Measurements from ENCODE around the gene EZH1.

EZH1 gene

DNA sequence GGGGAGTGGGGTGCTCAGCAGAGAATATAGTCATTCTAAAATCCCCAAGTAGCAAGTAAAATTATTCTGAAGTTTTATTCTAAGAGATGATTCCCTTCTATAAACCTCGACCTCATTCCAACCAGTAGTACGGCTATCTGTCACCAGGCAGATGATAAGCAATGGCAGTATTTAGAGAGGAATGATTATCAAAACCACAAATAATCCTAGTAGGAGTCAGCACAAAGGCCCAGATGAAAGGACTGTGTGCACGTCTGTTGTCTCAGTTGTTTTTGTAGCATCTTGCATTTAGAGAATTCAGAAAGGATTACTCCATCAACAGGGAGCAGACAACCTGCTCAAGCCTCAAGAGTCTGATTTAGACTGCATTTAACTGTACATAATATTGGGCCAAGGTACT lies 21.2 kb downstream of the EZH1 start:
- Histone ChIP-seq H3K4me3 (ENCODE audit: low read depth, low read length) (no peak overlapping the region), H4K12ac (ENCODE audit: low read depth, low read length) (no peak overlapping the region), H3K27ac (ENCODE audit: low read depth, low read length) (no peak overlapping the region), H2AFZ (ENCODE audit: insufficient read depth, low read length, poor library complexity) (no peak overlapping the region), H3K4ac (ENCODE audit: low read depth, low read length) (no peak overlapping the region), H4K91ac (ENCODE audit: low read depth, low read length) (no peak overlapping the region), H3K4me1 (ENCODE audit: control insufficient read depth in 1 of 2, insufficient read depth in 2 of 2, low read length in 2 of 2) (no peaks in the 10 kb centered on the region), H3K23ac (ENCODE audit: low read length) (no peak overlapping the region), H2BK120ac (ENCODE audit: insufficient read depth, low read length, poor library complexity) (no peak overlapping the region), H2AK5ac (ENCODE audit: low read length) (no peak overlapping the region), H4K8ac (ENCODE audit: low read depth, low read length) (no peak overlapping the region), H3K79me2 (ENCODE audit: control insufficient read depth, insufficient read depth, low read length, poor library complexity) (no peaks in the 10 kb centered on the region), H3K79me1 (ENCODE audit: low read length) (no peaks in the 10 kb centered on the region), H2BK5ac (ENCODE audit: low read depth, low read length, poor library complexity) (no peak overlapping the region), H3K27me3 (ENCODE audit: insufficient read depth, low read length) (no peaks in the 10 kb centered on the region), H2BK12ac (ENCODE audit: low read length) (no peak overlapping the region), H3K18ac (ENCODE audit: low read length) (no peak overlapping the region), H3K14ac (ENCODE audit: low read length) (no peak overlapping the region), H3K9ac (ENCODE audit: low read length) (no peak overlapping the region), H3K9me3 (ENCODE audit: insufficient read depth, low read depth, low read length) (no peaks in the 10 kb centered on the region), H3K36me3 (ENCODE audit: control insufficient read depth in 1 of 2, insufficient read depth in 2 of 2, low read length in 2 of 2) (peaks cover 12 to 18% of the 10 kb centered on the region in 2 experiments), H3K4me2 (ENCODE audit: low read length) (no peak overlapping the region)
- no peak for DNase-seq
- no CpG with 5 or more reads among the region's 3 CpGs for WGBS (ENCODE audit: extremely low coverage, insufficient coverage, insufficient read length)

DNA sequence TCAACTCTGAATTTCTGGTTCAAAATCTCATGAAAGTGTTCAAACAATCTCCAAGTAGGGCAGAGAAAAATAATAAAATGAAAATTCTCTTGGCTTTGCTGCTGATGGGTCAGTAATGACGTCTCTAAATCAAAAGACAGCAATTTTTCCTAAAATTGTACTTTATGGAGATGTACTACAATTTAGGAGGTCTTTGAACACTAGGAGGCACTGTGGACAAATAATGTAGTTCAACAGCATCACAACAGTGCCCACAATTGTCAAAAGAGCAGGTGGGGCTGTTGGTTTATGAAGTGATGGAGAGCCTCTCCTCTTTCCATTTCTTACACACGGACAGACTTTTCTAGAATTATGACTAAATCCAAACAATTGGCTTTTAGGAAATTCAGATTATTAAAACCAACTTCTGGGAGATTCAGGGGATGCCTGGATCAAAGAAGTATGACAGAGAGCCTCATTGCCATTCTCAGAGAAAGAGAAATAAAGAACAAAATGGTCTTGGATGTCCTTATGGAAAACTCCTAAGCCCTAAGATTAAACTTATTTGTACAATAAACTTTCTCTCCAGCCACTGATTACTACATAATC lies 23.8 kb downstream of the EZH1 start:
- Histone ChIP-seq H3K4me1 (ENCODE audit: control insufficient read depth in 1 of 2, insufficient read depth in 2 of 2, low read length in 2 of 2) (no peaks in the 10 kb centered on the region), H3K23ac (ENCODE audit: low read length) (no peak overlapping the region), H4K8ac (ENCODE audit: low read depth, low read length) (no peak overlapping the region), H3K18ac (ENCODE audit: low read length) (no peak overlapping the region), H3K4me3 (ENCODE audit: low read depth, low read length) (no peak overlapping the region), H3K79me2 (ENCODE audit: control insufficient read depth, insufficient read depth, low read length, poor library complexity) (no peaks in the 10 kb centered on the region), H2BK120ac (ENCODE audit: insufficient read depth, low read length, poor library complexity) (no peak overlapping the region), H2BK5ac (ENCODE audit: low read depth, low read length, poor library complexity) (no peak overlapping the region), H3K27ac (ENCODE audit: low read depth, low read length) (no peak overlapping the region), H4K12ac (ENCODE audit: low read depth, low read length) (no peak overlapping the region), H3K14ac (ENCODE audit: low read length) (no peak overlapping the region), H2BK12ac (ENCODE audit: low read length) (no peak overlapping the region), H3K9me3 (ENCODE audit: insufficient read depth, low read depth, low read length) (no peaks in the 10 kb centered on the region), H4K91ac (ENCODE audit: low read depth, low read length) (no peak overlapping the region), H3K36me3 (ENCODE audit: control insufficient read depth in 1 of 2, insufficient read depth in 2 of 2, low read length in 2 of 2) (peaks cover 11 to 24% of the 10 kb centered on the region in 2 experiments), H3K79me1 (ENCODE audit: low read length) (no peaks in the 10 kb centered on the region), H2AFZ (ENCODE audit: insufficient read depth, low read length, poor library complexity) (no peak overlapping the region), H3K4ac (ENCODE audit: low read depth, low read length) (no peak overlapping the region), H3K9ac (ENCODE audit: low read length) (no peak overlapping the region), H2AK5ac (ENCODE audit: low read length) (no peak overlapping the region), H3K4me2 (ENCODE audit: low read length) (no peak overlapping the region), H3K27me3 (ENCODE audit: insufficient read depth, low read length) (no peaks in the 10 kb centered on the region)
- peak; percentile 52 to 89 for DNase-seq
- no CpG with 5 or more reads among the region's 2 CpGs for WGBS (ENCODE audit: extremely low coverage, insufficient coverage, insufficient read length)

DNA sequence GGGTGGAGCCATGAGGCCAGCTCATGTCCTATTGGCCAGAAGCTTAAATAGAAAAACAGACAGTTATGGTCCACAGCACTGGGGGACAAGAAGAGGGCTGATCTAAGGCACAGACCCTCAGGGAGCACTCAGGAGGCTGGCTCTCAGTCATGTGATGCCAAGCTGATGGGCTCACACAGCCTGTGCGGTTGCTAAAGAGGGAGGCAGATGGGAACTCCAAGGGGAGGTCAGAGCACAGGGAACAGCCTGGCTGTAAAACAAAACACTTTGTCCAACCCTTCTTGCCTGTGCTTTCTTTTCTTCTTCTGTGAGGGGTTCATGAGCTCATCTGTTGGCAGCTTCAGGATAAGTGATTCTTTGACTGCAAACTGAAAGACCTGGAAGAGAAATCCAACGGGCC lies 35.3 kb downstream of the EZH1 start:
- Histone ChIP-seq H3K27ac (ENCODE audit: low read depth, low read length) (no peak overlapping the region), H2BK12ac (ENCODE audit: low read length) (no peak overlapping the region), H3K4me2 (ENCODE audit: low read length) (no peak overlapping the region), H3K27me3 (ENCODE audit: insufficient read depth, low read length) (no peaks in the 10 kb centered on the region), H2AFZ (ENCODE audit: insufficient read depth, low read length, poor library complexity) (no peak overlapping the region), H3K36me3 (ENCODE audit: control insufficient read depth in 1 of 2, insufficient read depth in 2 of 2, low read length in 2 of 2) (peaks cover 32 to 58% of the 10 kb centered on the region in 2 experiments), H4K91ac (ENCODE audit: low read depth, low read length) (no peak overlapping the region), H3K14ac (ENCODE audit: low read length) (no peak overlapping the region), H2AK5ac (ENCODE audit: low read length) (no peak overlapping the region), H3K79me1 (ENCODE audit: low read length) (no peaks in the 10 kb centered on the region), H3K4me1 (ENCODE audit: control insufficient read depth in 1 of 2, insufficient read depth in 2 of 2, low read length in 2 of 2) (no peaks in the 10 kb centered on the region), H2BK120ac (ENCODE audit: insufficient read depth, low read length, poor library complexity) (no peak overlapping the region), H3K79me2 (ENCODE audit: control insufficient read depth, insufficient read depth, low read length, poor library complexity) (no peaks in the 10 kb centered on the region), H3K9me3 (ENCODE audit: insufficient read depth, low read depth, low read length) (no peaks in the 10 kb centered on the region), H4K12ac (ENCODE audit: low read depth, low read length) (no peak overlapping the region), H3K23ac (ENCODE audit: low read length) (no peak overlapping the region), H4K8ac (ENCODE audit: low read depth, low read length) (no peak overlapping the region), H2BK5ac (ENCODE audit: low read depth, low read length, poor library complexity) (no peak overlapping the region), H3K4me3 (ENCODE audit: low read depth, low read length) (no peak overlapping the region), H3K9ac (ENCODE audit: low read length) (no peak overlapping the region), H3K4ac (ENCODE audit: low read depth, low read length) (no peak overlapping the region), H3K18ac (ENCODE audit: low read length) (no peak overlapping the region)
- DNase-seq, result no peak
- WGBS (ENCODE audit: extremely low coverage, insufficient coverage, insufficient read length), result no CpG with 5 or more reads among the region's 2 CpGs

DNA sequence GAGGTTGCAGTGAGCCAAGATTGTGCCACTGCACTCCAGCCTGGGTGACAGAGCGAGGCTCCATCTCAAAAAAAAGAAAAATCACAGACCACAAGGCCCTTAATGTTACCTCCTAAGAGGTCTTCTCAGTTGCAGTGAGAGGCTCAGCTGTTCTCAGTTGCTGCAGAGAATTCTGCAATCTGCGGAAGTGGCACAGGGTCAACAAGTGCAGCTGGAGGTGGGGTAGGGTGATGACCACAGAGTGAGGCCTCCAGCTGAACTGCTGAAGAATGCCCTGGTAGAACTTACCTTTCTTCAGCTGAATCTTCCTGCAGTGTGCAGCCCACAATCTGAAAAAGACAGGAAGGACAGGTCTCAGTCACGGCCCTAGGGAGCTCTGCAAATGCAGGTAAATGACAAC lies 36.3 kb downstream of the EZH1 start:
- no peak overlapping the region for H3K9ac ChIP-seq (ENCODE audit: low read length)
- WGBS (ENCODE audit: extremely low coverage, insufficient coverage, insufficient read length), result no CpG with 5 or more reads among the region's 3 CpGs

More for the DNA sequence above, 36.3 kb downstream of the EZH1 start:
- Histone ChIP-seq H4K8ac (ENCODE audit: low read depth, low read length) (no peak overlapping the region), H2AFZ (ENCODE audit: insufficient read depth, low read length, poor library complexity) (no peak overlapping the region), H3K14ac (ENCODE audit: low read length) (no peak overlapping the region), H3K9me3 (ENCODE audit: insufficient read depth, low read depth, low read length) (no peaks in the 10 kb centered on the region), H3K4me3 (ENCODE audit: low read depth, low read length) (no peak overlapping the region), H3K18ac (ENCODE audit: low read length) (no peak overlapping the region), H2BK12ac (ENCODE audit: low read length) (no peak overlapping the region), H3K23ac (ENCODE audit: low read length) (no peak overlapping the region), H3K27me3 (ENCODE audit: insufficient read depth, low read length) (no peaks in the 10 kb centered on the region), H2BK5ac (ENCODE audit: low read depth, low read length, poor library complexity) (no peak overlapping the region), H2AK5ac (ENCODE audit: low read length) (no peak overlapping the region), H3K4ac (ENCODE audit: low read depth, low read length) (no peak overlapping the region), H3K36me3 (ENCODE audit: control insufficient read depth in 1 of 2, insufficient read depth in 2 of 2, low read length in 2 of 2) (peaks cover 35 to 65% of the 10 kb centered on the region in 2 experiments), H4K12ac (ENCODE audit: low read depth, low read length) (no peak overlapping the region), H4K91ac (ENCODE audit: low read depth, low read length) (no peak overlapping the region), H3K79me2 (ENCODE audit: control insufficient read depth, insufficient read depth, low read length, poor library complexity) (no peaks in the 10 kb centered on the region), H3K79me1 (ENCODE audit: low read length) (no peaks in the 10 kb centered on the region), H2BK120ac (ENCODE audit: insufficient read depth, low read length, poor library complexity) (no peak overlapping the region), H3K4me2 (ENCODE audit: low read length) (no peak overlapping the region), H3K4me1 (ENCODE audit: control insufficient read depth in 1 of 2, insufficient read depth in 2 of 2, low read length in 2 of 2) (no peaks in the 10 kb centered on the region), H3K27ac (ENCODE audit: low read depth, low read length) (no peak overlapping the region)
- DNase-seq, result no peak

Data from trophoblast cell (in vitro differentiated cells and primary cell).